ENCODE data around the gene SLC25A34. TPM values are rescaled to one million over a fixed set of nuclear protein-coding genes. Genes with fewer than 3 reads are reported as not detected.

The SLC25A34 gene
- total RNA-seq, 4 donors from 2014 or later = 0.38 to 1.8 (median 0.99) TPM

- H3K4me3 ChIP-seq (ENCODE audit: low read depth, poor library complexity, severe bottlenecking) = no peak overlapping the region
- DNase-seq (ENCODE audit: low spot score in 2 of 2) = no peak
- 93 to 96% methylated on average over 11 of the region's 11 CpGs for WGBS, 2 donors
- intact Hi-C loops (cut with DNase I; ENCODE audit: low total_unique reads) = no loop called here
- TF ChIP-seq POLR2A (IDR thresholded peaks at IDR 0.05) = no peak
- TF ChIP-seq, protein P1, sequence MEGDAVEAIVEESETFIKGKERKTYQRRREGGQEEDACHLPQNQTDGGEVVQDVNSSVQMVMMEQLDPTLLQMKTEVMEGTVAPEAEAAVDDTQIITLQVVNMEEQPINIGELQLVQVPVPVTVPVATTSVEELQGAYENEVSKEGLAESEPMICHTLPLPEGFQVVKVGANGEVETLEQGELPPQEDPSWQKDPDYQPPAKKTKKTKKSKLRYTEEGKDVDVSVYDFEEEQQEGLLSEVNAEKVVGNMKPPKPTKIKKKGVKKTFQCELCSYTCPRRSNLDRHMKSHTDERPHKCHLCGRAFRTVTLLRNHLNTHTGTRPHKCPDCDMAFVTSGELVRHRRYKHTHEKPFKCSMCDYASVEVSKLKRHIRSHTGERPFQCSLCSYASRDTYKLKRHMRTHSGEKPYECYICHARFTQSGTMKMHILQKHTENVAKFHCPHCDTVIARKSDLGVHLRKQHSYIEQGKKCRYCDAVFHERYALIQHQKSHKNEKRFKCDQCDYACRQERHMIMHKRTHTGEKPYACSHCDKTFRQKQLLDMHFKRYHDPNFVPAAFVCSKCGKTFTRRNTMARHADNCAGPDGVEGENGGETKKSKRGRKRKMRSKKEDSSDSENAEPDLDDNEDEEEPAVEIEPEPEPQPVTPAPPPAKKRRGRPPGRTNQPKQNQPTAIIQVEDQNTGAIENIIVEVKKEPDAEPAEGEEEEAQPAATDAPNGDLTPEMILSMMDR (IDR thresholded peaks at IDR 0.05) = no peak
These were observed 18.5 kb upstream of the SLC25A34 start for GRCh38 chr1:15717418-15718125.

GRCh38 chr1:15718199-15718601 is 17.9 kb upstream of the SLC25A34 start:
- H3K4me3 ChIP-seq (ENCODE audit: low read depth, poor library complexity, severe bottlenecking) = no peak overlapping the region

GRCh38 chr1:15719381-15720120 is 16.5 kb upstream of the SLC25A34 start:
- DNase-seq (ENCODE audit: low spot score in 2 of 2) = no peak
- H3K4me3 ChIP-seq (ENCODE audit: low read depth, poor library complexity, severe bottlenecking) = no peak overlapping the region
- WGBS, 2 donors = 92 to 94% methylated on average over 12 of the region's 12 CpGs
- intact Hi-C loops (cut with DNase I; ENCODE audit: low total_unique reads) = no loop called here
- no peak for TF ChIP-seq POLR2A (IDR thresholded peaks at IDR 0.05)

More at GRCh38 chr1:15718199-15718601, 17.9 kb upstream of the SLC25A34 start:
- DNase-seq (ENCODE audit: low spot score in 2 of 2) = no peak
- TF ChIP-seq, protein P1 (IDR thresholded peaks at IDR 0.05) = no peak
- no peak for TF ChIP-seq POLR2A (IDR thresholded peaks at IDR 0.05)
- WGBS, 2 donors = 87 to 90% methylated on average over 6 to 8 of the region's 8 CpGs
- intact Hi-C loops (cut with DNase I; ENCODE audit: low total_unique reads) = no loop called here

- 85 to 97% methylated on average over 3 of the region's 3 CpGs for WGBS, 2 donors
- H3K4me3 ChIP-seq (ENCODE audit: low read depth, poor library complexity, severe bottlenecking) = no peak overlapping the region
- DNase-seq (ENCODE audit: low spot score in 2 of 2) = no peak
- TF ChIP-seq, protein P1 (IDR thresholded peaks at IDR 0.05) = no peak
- TF ChIP-seq POLR2A (IDR thresholded peaks at IDR 0.05) = no peak
- intact Hi-C loops (cut with DNase I; ENCODE audit: low total_unique reads) = no loop called here
These were observed 15.2 kb upstream of the SLC25A34 start for GRCh38 chr1:15720861-15721260.

DNA sequence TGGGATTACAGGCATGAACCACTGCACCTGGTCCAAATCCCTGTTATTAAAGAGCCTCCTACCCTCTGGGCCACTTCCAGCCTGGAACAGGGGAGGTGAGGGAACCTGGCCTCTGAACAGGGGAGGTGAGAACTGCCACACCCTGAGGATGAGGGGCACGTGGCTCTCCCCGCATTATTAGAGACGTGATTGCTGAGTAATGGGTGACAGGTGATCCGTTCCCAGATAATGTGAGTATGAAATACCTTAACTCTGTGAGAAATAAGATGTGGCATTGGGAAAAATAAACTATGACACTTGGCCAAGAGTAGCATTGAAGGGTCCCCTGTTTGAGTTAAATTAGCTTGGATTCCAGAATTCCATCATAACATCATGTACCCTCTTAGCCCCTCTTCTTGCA is 13.6 kb upstream of the SLC25A34 start:
- DNase-seq (ENCODE audit: low spot score in 2 of 2) = no peak
- H3K4me3 ChIP-seq (ENCODE audit: low read depth, poor library complexity, severe bottlenecking) = no peak overlapping the region
- intact Hi-C loops (cut with DNase I; ENCODE audit: low total_unique reads) = no loop called here
- TF ChIP-seq POLR2A (IDR thresholded peaks at IDR 0.05) = no peak
- TF ChIP-seq, protein P1 (IDR thresholded peaks at IDR 0.05) = no peak
- 76 to 81% methylated on average over 4 of the region's 4 CpGs for WGBS, 2 donors

DNA sequence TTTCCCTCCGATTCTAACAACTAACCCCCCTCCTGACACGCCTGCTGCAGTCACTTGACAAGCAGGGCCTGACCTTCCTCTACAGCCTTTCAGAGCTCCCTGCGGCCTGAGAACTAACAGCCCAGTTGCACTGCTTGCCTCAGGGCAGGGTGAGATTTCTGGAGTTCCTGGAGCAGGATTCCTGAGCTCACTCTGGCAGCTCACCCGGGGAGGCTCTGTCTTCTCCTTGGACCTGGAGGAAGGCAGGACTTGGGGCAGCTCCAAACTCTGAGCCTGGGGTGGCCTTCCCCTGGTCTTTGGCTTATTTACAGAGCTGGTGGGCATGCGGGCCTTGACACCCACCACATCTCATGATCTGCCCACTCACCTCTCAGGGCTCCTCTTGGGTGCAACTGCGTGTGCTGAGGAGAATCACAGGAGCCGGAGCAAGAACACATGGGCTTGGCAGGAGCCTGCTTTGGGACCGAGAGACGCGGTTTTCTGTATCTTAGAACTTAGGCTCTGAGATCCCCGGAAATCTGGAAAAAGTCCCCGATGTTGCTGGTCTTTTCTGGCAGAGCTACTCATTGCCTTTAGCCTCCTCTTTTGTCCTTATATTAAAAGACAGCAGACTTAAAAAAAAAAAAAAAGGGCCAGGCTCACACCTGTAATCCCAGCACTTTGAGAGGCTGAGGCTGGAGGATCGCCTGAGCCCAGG is 13.1 kb upstream of the SLC25A34 start:
- TF ChIP-seq POLR2A (IDR thresholded peaks at IDR 0.05) = no peak
- TF ChIP-seq, protein P1 (IDR thresholded peaks at IDR 0.05) = no peak
- intact Hi-C loops (cut with DNase I; ENCODE audit: low total_unique reads) = no loop called here
- 78 to 86% methylated on average over 12 to 13 of the region's 13 CpGs for WGBS, 2 donors
- no peak for DNase-seq (ENCODE audit: low spot score in 2 of 2)
- no peak overlapping the region for H3K4me3 ChIP-seq (ENCODE audit: low read depth, poor library complexity, severe bottlenecking)

Data from lower leg skin (tissue), 4 donors.